Stimulated activated CD4-positive, alpha-beta T cell treated with anti-CD3 and anti-CD28 coated beads, Interleukin-1b, Interleukin-23, amount 100 ng/mL, for 1 hour (primary cell): ENCODE results near the gene HIVEP3.
A peak's percentile ranks its signal among the peaks of the same experiment; 100 is the strongest.

Experiments used
- DNase-seq, 2 donors: peaks; one replicate each; pipeline ENCODE4 v3.0.0-alpha.2; 2020; ENCODE audit warnings: low read depth in 2 of 2

HIVEP3 gene

GRCh38 chr1:41683681-41684500 lies 234.8 kb downstream of the HIVEP3 start:
- no peak for DNase-seq

- DNase-seq = no peak
These were observed 235.7 kb downstream of the HIVEP3 start for GRCh38 chr1:41682845-41683625.

- no peak for DNase-seq
These were observed 236.6 kb downstream of the HIVEP3 start for GRCh38 chr1:41682149-41682548.

- DNase-seq = no peak
These were observed 237.2 kb downstream of the HIVEP3 start for GRCh38 chr1:41681331-41682098.

- DNase-seq = no peak
These were observed 238.7 kb downstream of the HIVEP3 start for GRCh38 chr1:41679994-41680393.

- DNase-seq = no peak
These were observed 239.2 kb downstream of the HIVEP3 start for GRCh38 chr1:41679531-41679930.

GRCh38 chr1:41678111-41678878 lies 240.4 kb downstream of the HIVEP3 start:
- no peak for DNase-seq

GRCh38 chr1:41677620-41678019 lies 241.1 kb downstream of the HIVEP3 start:
- no peak for DNase-seq

- no peak for DNase-seq
These were observed 243.3 kb downstream of the HIVEP3 start for GRCh38 chr1:41675401-41675800.

- DNase-seq = no peak
These were observed 244.2 kb downstream of the HIVEP3 start for GRCh38 chr1:41674522-41674921.

GRCh38 chr1:41673806-41674205 lies 244.9 kb downstream of the HIVEP3 start:
- no peak for DNase-seq

- no peak for DNase-seq
These were observed 245.3 kb downstream of the HIVEP3 start for GRCh38 chr1:41673378-41673777.

GRCh38 chr1:41672641-41673361 lies 245.9 kb downstream of the HIVEP3 start:
- no peak for DNase-seq

GRCh38 chr1:41672173-41672572 lies 246.5 kb downstream of the HIVEP3 start:
- no peak for DNase-seq

GRCh38 chr1:41671116-41671755 lies 247.5 kb downstream of the HIVEP3 start:
- DNase-seq = no peak

GRCh38 chr1:41670217-41670957 lies 248.3 kb downstream of the HIVEP3 start:
- no peak for DNase-seq

GRCh38 chr1:41668967-41669366 lies 249.8 kb downstream of the HIVEP3 start:
- no peak for DNase-seq

- no peak for DNase-seq
These were observed 250.6 kb downstream of the HIVEP3 start for GRCh38 chr1:41668054-41668660.

- DNase-seq = peak in 1 of 2 donors; percentile 50
These were observed 251.6 kb downstream of the HIVEP3 start for GRCh38 chr1:41666981-41667631.
